Measurements from ENCODE around the gene DCAF8. TPM values are rescaled to one million over a fixed set of nuclear protein-coding genes. Genes with fewer than 3 reads are reported as not detected.

The DCAF8 gene
- total RNA-seq, 1 donor from 2014 or later = 172 TPM

DNA sequence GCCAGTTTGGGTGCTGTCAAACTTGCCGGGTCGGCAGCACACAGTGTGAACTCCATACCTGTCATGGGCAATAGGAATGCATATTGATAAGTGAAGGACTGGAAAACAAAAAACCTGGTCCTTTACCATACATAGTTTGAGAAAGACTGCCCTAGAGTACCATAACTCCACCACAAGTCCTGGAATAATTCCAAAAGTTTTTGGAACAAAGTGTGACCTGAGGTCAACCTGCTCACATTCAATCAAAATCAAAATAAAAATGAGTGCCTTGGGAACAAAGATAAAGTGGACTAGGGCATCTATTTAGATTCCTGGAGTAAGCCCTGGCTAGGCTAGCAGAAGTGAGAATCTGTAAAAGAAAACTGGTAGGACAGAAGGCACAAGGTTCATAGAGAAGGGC, 15.0 kb upstream of the DCAF8 start:
- TF ChIP-seq, protein P1, sequence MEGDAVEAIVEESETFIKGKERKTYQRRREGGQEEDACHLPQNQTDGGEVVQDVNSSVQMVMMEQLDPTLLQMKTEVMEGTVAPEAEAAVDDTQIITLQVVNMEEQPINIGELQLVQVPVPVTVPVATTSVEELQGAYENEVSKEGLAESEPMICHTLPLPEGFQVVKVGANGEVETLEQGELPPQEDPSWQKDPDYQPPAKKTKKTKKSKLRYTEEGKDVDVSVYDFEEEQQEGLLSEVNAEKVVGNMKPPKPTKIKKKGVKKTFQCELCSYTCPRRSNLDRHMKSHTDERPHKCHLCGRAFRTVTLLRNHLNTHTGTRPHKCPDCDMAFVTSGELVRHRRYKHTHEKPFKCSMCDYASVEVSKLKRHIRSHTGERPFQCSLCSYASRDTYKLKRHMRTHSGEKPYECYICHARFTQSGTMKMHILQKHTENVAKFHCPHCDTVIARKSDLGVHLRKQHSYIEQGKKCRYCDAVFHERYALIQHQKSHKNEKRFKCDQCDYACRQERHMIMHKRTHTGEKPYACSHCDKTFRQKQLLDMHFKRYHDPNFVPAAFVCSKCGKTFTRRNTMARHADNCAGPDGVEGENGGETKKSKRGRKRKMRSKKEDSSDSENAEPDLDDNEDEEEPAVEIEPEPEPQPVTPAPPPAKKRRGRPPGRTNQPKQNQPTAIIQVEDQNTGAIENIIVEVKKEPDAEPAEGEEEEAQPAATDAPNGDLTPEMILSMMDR (IDR thresholded peaks at IDR 0.05; ENCODE audit: unreplicated experiment) = no peak
- Mint-ChIP-seq H3K9me3 (ENCODE audit: low read depth) (no peaks in the 10 kb centered on the region), H3K4me1 (ENCODE audit: low read depth) (no peaks in the 10 kb centered on the region), H3K27ac (no peak overlapping the region), H3K4me3 (ENCODE audit: low read depth) (no peak overlapping the region), H3K27me3 (no peaks in the 10 kb centered on the region), H3K36me3 (ENCODE audit: insufficient read depth) (peaks cover 12% of the 10 kb centered on the region)
- DNase-seq (ENCODE audit: low spot score, unreplicated experiment) = no peak

DNA sequence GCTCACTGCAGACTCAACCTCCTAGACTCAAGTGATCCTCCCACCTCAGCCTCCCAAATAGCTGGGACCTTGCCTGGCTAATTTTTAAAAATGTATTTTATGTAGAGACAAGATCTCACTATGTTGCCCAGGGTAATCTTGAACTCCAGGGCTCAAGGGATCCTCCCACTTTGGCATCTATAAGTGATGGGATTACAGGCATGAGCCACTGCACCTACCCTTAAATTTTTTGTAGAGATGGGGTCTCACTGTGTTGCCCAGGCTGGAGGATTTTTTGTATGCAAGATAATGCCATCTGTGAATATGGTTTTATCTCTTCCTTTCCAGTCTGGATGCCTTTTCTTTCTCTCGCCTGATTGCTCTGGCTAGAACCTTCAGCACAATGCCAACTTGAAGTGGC, 8.7 kb upstream of the DCAF8 start:
- TF ChIP-seq, protein P1 (IDR thresholded peaks at IDR 0.05; ENCODE audit: unreplicated experiment) = no peak
- Mint-ChIP-seq H3K36me3 (ENCODE audit: insufficient read depth) (no peaks in the 10 kb centered on the region), H3K27ac (no peak overlapping the region), H3K9me3 (ENCODE audit: low read depth) (no peaks in the 10 kb centered on the region), H3K4me1 (ENCODE audit: low read depth) (no peaks in the 10 kb centered on the region), H3K27me3 (no peaks in the 10 kb centered on the region), H3K4me3 (ENCODE audit: low read depth) (no peak overlapping the region)
- no peak for DNase-seq (ENCODE audit: low spot score, unreplicated experiment)

DNA sequence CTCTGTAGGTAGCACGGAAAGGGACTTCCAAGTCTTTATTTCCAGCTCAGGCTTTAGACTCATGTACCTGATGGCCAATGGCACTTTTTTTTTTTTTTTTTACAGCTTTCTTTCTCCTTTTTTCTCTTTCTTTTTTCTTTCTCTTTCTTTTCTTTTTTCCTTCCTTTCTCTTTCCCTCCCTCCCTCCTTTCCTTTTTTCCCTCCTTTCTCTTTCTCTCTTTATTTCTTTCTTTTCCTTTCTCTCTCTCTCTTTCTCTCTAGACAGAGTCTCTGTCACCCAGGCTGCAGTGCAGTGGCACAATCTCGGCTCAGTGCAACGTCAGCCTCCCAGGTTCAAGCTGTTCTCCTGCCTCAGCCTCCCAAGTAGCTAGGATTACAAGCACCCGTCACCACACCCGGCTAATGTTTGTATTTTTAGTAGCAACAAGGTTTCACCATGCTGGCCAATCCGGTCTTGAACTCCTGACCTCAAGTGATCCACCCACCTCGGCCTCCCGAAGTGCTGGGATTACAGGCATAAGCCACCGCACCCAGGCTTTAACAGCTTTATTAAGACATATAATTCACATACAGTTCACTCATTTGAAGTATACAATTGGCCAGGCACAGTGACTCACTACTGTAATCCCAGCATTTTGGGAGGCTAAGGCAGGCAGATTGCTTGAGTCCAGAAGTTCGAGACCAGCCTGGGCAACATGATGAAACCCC, 5.1 kb upstream of the DCAF8 start:
- DNase-seq (ENCODE audit: low spot score, unreplicated experiment) = no peak
- Mint-ChIP-seq H3K4me1 (ENCODE audit: low read depth) (peaks cover 2% of the 10 kb centered on the region), H3K9me3 (ENCODE audit: low read depth) (no peaks in the 10 kb centered on the region), H3K27ac (no peak overlapping the region), H3K27me3 (no peaks in the 10 kb centered on the region), H3K36me3 (ENCODE audit: insufficient read depth) (no peaks in the 10 kb centered on the region), H3K4me3 (ENCODE audit: low read depth) (no peak overlapping the region)
- TF ChIP-seq, protein P1 (IDR thresholded peaks at IDR 0.05; ENCODE audit: unreplicated experiment) = no peak

DNA sequence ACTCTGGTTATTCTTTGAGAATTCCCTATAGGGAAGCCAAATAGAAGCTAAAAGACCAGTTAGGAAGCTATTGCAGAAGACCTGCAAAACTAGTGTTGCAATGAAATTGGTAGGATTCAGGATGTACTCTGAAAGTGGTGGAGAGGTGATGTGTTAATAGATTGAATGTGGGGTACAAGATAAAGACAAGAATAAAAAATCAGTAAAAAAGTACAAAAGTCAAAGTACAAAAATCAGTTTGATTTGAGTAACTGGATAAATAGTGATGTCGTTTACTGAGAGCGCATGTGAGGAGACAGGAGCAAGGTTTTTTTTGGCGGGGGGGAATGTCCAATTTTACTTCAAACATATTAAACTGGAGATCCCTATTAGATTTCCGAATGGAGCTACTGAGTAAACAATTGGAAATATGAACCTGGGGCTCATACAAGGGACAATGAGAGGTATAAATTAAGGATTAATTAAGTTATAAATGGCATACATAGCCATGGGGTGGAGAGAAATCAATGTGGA, 2.5 kb upstream of the DCAF8 start:
- Mint-ChIP-seq H3K27ac (no peak overlapping the region), H3K4me1 (ENCODE audit: low read depth) (peaks cover 15% of the 10 kb centered on the region), H3K36me3 (ENCODE audit: insufficient read depth) (no peaks in the 10 kb centered on the region), H3K4me3 (ENCODE audit: low read depth) (no peak overlapping the region), H3K27me3 (no peaks in the 10 kb centered on the region), H3K9me3 (ENCODE audit: low read depth) (no peaks in the 10 kb centered on the region)
- DNase-seq (ENCODE audit: low spot score, unreplicated experiment) = no peak
- TF ChIP-seq, protein P1 (IDR thresholded peaks at IDR 0.05; ENCODE audit: unreplicated experiment) = no peak

DNA sequence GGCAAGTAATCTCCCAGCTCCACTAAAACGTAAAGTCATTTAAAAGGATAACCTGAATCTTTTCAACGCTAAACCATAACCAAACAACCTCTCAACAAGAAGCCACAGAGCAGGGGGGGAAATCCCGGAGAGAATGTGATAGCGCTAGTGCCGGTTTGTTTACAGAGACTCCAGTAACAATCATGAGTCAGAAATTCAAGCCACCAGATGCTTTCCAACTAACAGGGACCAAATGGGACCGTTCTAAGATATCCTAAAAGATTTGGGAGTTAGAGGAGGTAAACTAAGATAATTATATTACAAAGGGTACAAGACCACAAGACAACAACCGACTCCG, 825 bp downstream of the DCAF8 start:
- Mint-ChIP-seq H3K36me3 (ENCODE audit: insufficient read depth) (peaks cover 4% of the 10 kb centered on the region), H3K27me3 (no peaks in the 10 kb centered on the region), H3K27ac (peak overlapping the region; percentile 99), H3K9me3 (ENCODE audit: low read depth) (no peaks in the 10 kb centered on the region), H3K4me3 (ENCODE audit: low read depth) (peak overlapping the region; percentile 95), H3K4me1 (ENCODE audit: low read depth) (peaks cover 29% of the 10 kb centered on the region)
- DNase-seq (ENCODE audit: low spot score, unreplicated experiment) = no peak
- TF ChIP-seq, protein P1 (IDR thresholded peaks at IDR 0.05; ENCODE audit: unreplicated experiment) = no peak
